Measurements from ENCODE around the gene SLC12A8. TPM values are rescaled to one million over a fixed set of nuclear protein-coding genes. Genes with fewer than 3 reads are reported as not detected.

Gene SLC12A8
- total and polyA plus RNA-seq, 5 donors = 0.52 to 1.7 (median 1.1) TPM

DNA sequence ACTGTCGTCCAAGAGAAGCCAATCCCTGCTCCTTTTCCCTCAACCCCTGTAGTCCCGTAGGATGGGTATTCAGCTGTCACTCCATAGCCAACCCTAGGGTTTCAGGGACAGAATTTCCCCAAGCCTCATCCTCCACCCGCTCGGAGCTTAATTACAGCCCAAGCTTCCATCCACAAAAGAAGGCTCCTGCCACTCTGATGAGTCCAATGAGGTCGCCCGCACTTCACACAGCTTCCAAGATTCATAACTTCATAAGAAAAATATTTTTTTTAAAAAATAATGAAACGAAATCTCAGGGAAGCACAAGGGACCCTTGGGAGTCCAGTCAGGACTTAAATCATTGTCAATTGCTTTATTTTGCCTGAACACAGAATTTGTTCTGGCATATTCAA lies 75.6 kb downstream of the SLC12A8 start:
- H3K27ac ChIP-seq (ENCODE audit: low read length) = no peak overlapping the region
- intact Hi-C loops (cut with DNase I) = no loop called here
- DNase-seq (no peak), ATAC-seq (no peak)
- no peaks in the 10 kb centered on the region for H3K9me3 ChIP-seq (ENCODE audit: control insufficient read depth, low read length)
- peaks cover 4% of the 10 kb centered on the region for H3K4me1 ChIP-seq (ENCODE audit: control insufficient read depth, insufficient read depth, low read length)
- 61% methylated on average over 7 of the region's 7 CpGs for WGBS
- H3K4me3 ChIP-seq (ENCODE audit: low read length) = no peak overlapping the region
- H3K27me3 ChIP-seq (ENCODE audit: control insufficient read depth, insufficient read depth) = no peaks in the 10 kb centered on the region

DNA sequence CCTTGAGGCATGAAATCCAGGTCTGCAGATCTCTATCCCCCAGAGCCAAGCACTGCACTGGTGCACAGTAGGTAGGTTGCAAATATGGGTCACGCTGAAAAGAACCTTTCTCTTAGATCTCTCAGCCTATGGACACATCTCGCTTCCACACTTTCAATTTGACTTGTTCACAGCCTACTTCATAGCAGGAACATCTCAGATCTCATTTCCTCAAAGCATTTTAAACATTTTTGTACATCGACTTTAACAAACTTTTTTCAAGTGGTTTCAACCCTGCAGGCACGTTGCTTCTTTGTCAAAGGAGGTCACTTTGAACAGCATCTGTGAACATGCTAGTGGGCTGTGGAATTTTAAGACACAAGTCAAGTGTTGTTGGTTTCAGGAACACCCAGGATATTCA lies 76.0 kb downstream of the SLC12A8 start:
- ATAC-seq (no peak), DNase-seq (no peak)
- intact Hi-C loops (cut with DNase I) = no loop called here
- Histone ChIP-seq H3K4me3 (ENCODE audit: low read length) (no peak overlapping the region), H3K27me3 (ENCODE audit: control insufficient read depth, insufficient read depth) (no peaks in the 10 kb centered on the region), H3K27ac (ENCODE audit: low read length) (no peak overlapping the region), H3K4me1 (ENCODE audit: control insufficient read depth, insufficient read depth, low read length) (peaks cover 4% of the 10 kb centered on the region), H3K9me3 (ENCODE audit: control insufficient read depth, low read length) (no peaks in the 10 kb centered on the region)
- WGBS = 67% methylated on average over 4 of the region's 4 CpGs

DNA sequence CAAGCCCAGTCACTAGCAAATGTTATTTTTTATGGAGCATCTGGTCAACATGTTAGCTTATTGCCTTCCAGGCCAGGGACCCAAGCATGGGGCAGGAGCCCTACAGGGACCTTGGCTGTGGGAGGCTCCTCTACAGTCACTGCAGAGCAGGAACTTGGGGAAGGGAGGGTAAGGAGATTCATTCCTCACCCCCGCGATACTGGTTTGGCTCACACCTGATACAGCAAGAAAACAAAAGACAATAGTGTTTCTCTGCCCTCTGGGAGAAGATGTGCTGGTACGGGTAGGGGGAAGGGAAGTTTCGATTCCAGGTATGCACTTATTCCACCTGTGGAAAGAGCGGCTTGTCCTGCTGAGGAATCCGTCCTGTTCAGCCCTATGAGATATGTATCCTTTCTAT lies 77.6 kb downstream of the SLC12A8 start:
- Histone ChIP-seq H3K9me3 (ENCODE audit: control insufficient read depth, low read length) (no peaks in the 10 kb centered on the region), H3K27me3 (ENCODE audit: control insufficient read depth, insufficient read depth) (no peaks in the 10 kb centered on the region), H3K27ac (ENCODE audit: low read length) (no peak overlapping the region), H3K4me1 (ENCODE audit: control insufficient read depth, insufficient read depth, low read length) (no peaks in the 10 kb centered on the region), H3K4me3 (ENCODE audit: low read length) (no peak overlapping the region)
- ATAC-seq (no peak), DNase-seq (no peak)
- 75% methylated on average over 6 of the region's 6 CpGs for WGBS
- intact Hi-C loops (cut with DNase I) = no loop called here

DNA sequence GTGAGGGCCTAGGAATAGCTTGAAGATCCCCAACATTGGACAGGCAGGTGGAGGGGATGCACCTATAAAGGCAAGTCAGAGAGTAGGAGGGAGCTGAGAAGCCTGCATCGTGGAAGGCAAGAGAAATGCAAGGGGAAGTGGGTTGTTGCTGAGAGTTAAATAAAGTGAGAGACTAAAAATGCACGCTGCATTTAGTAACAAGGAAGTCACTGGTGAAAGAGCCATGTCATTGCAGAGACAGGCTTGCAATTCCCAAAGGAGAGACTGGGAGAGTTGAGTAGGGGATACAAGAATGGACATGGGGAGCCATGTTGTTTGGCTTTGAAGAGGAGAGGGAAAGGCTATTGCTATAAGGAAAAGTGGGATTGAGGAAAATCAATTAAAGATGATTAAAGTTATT lies 79.7 kb downstream of the SLC12A8 start:
- DNase-seq (no peak), ATAC-seq (no peak)
- H3K27ac ChIP-seq (ENCODE audit: low read length) = no peak overlapping the region
- intact Hi-C loops (cut with DNase I) = no loop called here
- no peaks in the 10 kb centered on the region for H3K9me3 ChIP-seq (ENCODE audit: control insufficient read depth, low read length)
- WGBS = 60% methylated on average over 2 of the region's 2 CpGs
- H3K4me3 ChIP-seq (ENCODE audit: low read length) = no peak overlapping the region
- peaks cover 11% of the 10 kb centered on the region for H3K4me1 ChIP-seq (ENCODE audit: control insufficient read depth, insufficient read depth, low read length)
- H3K27me3 ChIP-seq (ENCODE audit: control insufficient read depth, insufficient read depth) = no peaks in the 10 kb centered on the region

DNA sequence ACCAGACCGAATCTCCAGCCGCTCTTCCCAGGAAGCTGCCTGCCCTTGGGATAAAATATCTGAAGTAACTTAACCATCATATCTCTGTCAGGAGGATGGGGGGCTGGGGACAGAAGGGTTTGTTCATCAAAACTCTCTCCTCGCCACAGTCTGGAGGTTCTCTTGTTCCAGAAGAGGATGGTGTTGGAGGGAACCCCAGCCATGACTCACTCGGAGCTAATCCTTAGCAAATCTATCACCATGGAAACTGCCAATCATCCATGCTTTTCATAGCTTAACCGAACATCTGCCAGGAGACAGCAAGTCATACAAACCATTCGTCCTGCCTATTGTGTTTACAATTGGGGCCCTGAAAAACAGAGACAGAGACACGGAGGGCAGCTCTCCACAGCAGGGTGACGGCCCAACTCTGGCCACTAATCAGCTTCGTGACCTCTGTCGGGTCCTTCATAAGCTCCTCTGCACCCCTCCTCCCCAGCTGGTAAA lies 83.0 kb downstream of the SLC12A8 start:
- H3K9me3 ChIP-seq (ENCODE audit: control insufficient read depth, low read length) = no peaks in the 10 kb centered on the region
- 55% methylated on average over 10 of the region's 10 CpGs for WGBS
- DNase-seq (peak in 2 of 3 donors; percentile 64 to 74), ATAC-seq (peak; percentile 66 to 73)
- intact Hi-C loops (cut with DNase I) = no loop called here
- no peak overlapping the region for H3K4me3 ChIP-seq (ENCODE audit: low read length)
- peak overlapping the region; percentile 19 for H3K27ac ChIP-seq (ENCODE audit: low read length)
- peaks cover 11% of the 10 kb centered on the region for H3K4me1 ChIP-seq (ENCODE audit: control insufficient read depth, insufficient read depth, low read length)
- H3K27me3 ChIP-seq (ENCODE audit: control insufficient read depth, insufficient read depth) = no peaks in the 10 kb centered on the region

DNA sequence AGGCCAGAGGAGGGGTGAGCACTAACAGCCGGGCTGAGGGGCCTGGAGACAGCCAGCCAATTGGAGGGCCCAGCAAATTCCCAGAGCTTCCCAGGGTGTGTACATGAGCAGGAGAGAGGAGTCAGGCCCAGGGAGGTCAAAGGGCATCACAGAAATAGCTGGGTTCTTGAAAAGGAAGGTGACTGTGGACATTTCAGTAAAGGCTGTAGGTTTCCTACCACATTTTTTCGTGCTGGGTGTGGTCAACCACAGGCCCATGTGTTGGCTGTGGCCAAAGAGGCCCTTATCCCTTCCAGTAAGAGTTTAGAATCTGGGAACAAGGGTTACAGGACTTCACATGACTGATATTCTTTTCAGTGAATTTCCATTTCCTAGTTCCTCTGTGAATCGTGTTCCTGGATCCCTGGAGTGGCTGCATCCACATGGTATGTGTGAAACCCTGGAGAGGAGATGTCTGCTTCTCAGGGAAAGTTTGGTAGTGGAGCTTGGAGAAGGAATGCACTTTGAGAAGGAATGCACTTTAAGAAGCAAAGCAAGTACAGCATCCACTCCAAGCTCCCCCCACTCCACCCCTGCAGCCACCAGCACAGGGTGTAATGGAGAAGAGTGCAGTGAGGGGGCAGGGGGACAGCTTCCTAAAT lies 83.6 kb downstream of the SLC12A8 start:
- 43% methylated on average over 3 of the region's 3 CpGs for WGBS

DNA sequence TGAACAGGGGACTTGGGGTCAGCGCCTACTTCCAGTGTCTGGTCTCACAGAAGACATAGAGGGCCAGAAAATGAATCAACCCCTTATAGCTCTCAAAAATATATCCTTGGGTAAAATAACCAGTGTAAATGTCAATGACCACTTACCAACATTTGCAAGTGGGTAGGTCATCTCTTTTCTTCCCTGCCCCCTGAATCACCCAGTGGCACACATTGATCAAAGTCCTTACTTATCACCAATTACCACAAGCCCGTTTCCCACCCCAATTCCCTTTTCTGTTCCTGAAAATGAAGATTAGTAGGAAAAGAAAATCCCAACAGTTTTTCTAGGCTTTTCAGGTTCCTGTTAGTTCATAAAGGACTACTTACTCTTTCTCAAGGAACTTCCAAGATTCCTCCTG lies 86.2 kb downstream of the SLC12A8 start:
- Histone ChIP-seq H3K27me3 (ENCODE audit: control insufficient read depth, insufficient read depth) (no peaks in the 10 kb centered on the region), H3K9me3 (ENCODE audit: control insufficient read depth, low read length) (no peaks in the 10 kb centered on the region), H3K4me1 (ENCODE audit: control insufficient read depth, insufficient read depth, low read length) (peaks cover 11% of the 10 kb centered on the region), H3K4me3 (ENCODE audit: low read length) (no peak overlapping the region), H3K27ac (ENCODE audit: low read length) (no peak overlapping the region)
- DNase-seq (no peak), ATAC-seq (no peak)
- WGBS = 95% methylated on average over 2 of the region's 2 CpGs
- intact Hi-C loops (cut with DNase I) = no loop called here

More for the DNA sequence above, 83.6 kb downstream of the SLC12A8 start:
- peak in 1 of 3 donors; percentile 22 for DNase-seq
- intact Hi-C loops (cut with DNase I) = no loop called here
- Histone ChIP-seq H3K4me1 (ENCODE audit: control insufficient read depth, insufficient read depth, low read length) (peaks cover 11% of the 10 kb centered on the region), H3K9me3 (ENCODE audit: control insufficient read depth, low read length) (no peaks in the 10 kb centered on the region), H3K4me3 (ENCODE audit: low read length) (no peak overlapping the region), H3K27me3 (ENCODE audit: control insufficient read depth, insufficient read depth) (no peaks in the 10 kb centered on the region), H3K27ac (ENCODE audit: low read length) (no peak overlapping the region)
- peak; percentile 44 to 84 for ATAC-seq

DNA sequence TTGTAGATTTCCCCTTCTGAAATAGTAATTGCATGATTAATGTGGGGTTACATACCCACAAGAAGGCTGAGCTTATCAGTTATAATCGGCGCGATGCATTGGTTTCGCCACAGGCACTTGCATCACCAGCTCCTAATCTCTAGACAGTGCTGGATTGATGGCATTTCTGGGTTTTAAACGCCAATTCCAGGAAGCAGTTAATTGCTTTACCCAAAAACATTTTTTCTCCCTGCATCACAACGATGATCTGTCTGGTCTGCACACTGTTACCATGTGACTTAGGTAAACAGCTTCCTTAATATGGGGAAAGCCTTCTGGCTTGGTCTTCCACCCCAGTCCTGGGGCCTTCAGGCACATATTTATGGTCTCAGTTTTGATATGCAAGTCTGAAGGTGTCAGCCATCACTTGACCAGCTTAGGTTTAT lies 86.7 kb downstream of the SLC12A8 start:
- ATAC-seq = no peak
- DNase-seq = no peak
- no peaks in the 10 kb centered on the region for H3K27me3 ChIP-seq (ENCODE audit: control insufficient read depth, insufficient read depth)
- no peak overlapping the region for H3K4me3 ChIP-seq (ENCODE audit: low read length)
- intact Hi-C loops (cut with DNase I) = no loop called here
- WGBS = 63% methylated on average over 6 of the region's 6 CpGs
- H3K27ac ChIP-seq (ENCODE audit: low read length) = no peak overlapping the region
- H3K9me3 ChIP-seq (ENCODE audit: control insufficient read depth, low read length) = no peaks in the 10 kb centered on the region
- peaks cover 11% of the 10 kb centered on the region for H3K4me1 ChIP-seq (ENCODE audit: control insufficient read depth, insufficient read depth, low read length)

DNA sequence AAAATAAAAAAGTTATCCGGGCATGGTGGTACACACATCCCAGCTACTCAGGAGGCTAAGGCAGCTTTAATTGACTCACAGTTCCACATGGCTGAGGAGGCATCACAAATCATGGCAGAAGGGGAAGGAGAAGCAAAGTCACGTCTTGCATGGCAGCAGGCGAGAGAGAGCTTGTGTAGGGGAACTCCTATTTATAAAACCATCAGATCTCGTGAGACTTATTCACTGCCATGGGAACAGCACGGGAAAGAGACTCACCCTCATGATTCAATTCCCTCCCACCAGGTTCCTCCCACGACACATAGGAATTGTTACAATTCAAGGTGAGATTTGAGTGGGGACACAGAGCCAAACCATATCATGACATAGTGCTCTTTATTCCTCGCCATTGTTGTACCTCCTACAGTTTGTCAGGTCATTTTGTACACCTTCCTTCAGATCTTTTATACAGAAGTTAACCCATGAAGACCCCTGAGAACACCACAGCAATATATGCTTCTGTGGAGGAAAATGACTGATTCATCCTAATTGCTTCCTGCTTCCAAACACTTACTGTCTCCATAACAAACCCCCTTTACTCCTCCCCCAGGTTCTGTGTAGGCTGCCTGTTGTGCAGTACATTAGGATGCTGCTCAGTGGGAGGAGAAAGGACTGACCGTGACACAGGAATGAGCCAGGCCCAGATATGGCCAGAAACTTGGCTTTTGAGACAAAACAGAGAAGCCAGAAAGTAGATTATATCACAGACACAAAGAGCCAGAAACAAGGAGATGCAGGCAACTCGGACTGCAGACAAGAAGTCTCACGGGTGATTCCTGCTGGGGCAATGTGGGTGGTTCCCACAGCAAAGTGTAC lies 88.9 kb downstream of the SLC12A8 start:
- Histone ChIP-seq H3K9me3 (ENCODE audit: control insufficient read depth, low read length) (no peaks in the 10 kb centered on the region), H3K27me3 (ENCODE audit: control insufficient read depth, insufficient read depth) (no peaks in the 10 kb centered on the region), H3K4me1 (ENCODE audit: control insufficient read depth, insufficient read depth, low read length) (no peaks in the 10 kb centered on the region), H3K4me3 (ENCODE audit: low read length) (no peak overlapping the region), H3K27ac (ENCODE audit: low read length) (no peak overlapping the region)
- DNase-seq (no peak), ATAC-seq (no peak)
- 72% methylated on average over 10 of the region's 10 CpGs for WGBS
- intact Hi-C loops (cut with DNase I) = no loop called here

DNA sequence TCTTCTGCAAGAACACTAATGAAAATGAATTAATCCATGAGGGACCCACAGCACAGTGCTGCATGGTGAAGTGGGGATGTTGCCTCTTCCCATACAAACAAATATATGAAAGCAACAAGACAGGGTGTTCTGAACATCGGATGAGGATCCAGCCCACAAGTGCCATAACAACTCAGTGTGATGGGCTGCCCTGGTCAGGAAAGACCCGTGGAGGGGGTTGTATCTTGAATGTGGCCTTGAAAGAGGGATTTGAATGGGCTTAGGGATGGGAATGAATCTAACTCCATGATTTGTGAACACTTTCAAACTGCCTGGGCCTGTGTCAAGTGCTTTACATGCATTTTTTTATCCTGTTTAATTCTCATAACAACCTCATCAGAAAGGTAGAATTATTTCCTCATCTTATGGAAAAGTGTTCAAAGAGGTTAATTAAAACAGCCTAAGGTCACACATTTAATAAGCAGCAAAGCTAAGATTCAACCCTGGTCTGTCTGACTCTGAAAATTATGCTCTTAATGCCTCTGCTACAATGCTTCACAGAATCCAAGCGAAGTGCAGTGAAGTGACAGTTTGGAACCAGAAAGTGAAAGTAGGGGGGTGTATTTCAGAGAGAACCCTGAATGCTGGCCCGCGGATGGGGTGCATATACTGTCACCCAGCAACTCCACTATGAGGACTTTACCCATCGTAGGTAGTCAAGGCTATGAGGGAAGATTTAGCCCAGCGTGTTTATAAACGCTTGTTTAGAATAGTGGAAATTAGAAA lies 91.1 kb downstream of the SLC12A8 start:
- H3K4me3 ChIP-seq (ENCODE audit: low read length) = no peak overlapping the region
- intact Hi-C loops (cut with DNase I) = no loop called here
- ATAC-seq (no peak), DNase-seq (no peak)
- no peaks in the 10 kb centered on the region for H3K9me3 ChIP-seq (ENCODE audit: control insufficient read depth, low read length)
- peaks cover 7% of the 10 kb centered on the region for H3K4me1 ChIP-seq (ENCODE audit: control insufficient read depth, insufficient read depth, low read length)
- H3K27me3 ChIP-seq (ENCODE audit: control insufficient read depth, insufficient read depth) = no peaks in the 10 kb centered on the region
- 83% methylated on average over 8 of the region's 8 CpGs for WGBS
- no peak overlapping the region for H3K27ac ChIP-seq (ENCODE audit: low read length)

Data from right cardiac atrium (tissue), 5 donors.